Measurements from ENCODE around the gene CCR2. TPM values are rescaled to one million over a fixed set of nuclear protein-coding genes. Genes with fewer than 3 reads are reported as not detected.
A peak's percentile ranks its signal among the peaks of the same experiment; 100 is the strongest.

CCR2 gene
- total and polyA plus RNA-seq, 10 donors, result 2.0 to 54.4 (median 19.9) TPM

DNA sequence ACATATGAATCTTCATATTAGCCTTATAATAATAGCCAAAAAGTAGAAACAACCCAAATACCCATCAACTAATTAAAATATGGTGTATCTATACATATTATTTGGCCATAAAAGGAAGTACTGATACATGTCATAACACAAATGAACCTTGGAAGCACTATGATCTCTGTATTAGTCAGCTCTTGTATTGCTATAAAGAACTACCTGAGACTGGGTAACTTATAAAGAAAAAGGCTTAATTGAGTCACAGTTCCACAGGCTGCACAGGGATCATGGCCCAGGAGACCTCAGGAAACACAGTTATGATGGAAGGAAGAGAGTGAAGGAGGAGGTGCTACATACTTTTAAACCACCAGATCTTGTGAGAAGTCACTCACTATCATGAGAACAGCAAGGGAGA lies 16.0 kb upstream of the CCR2 start:
- DNase-seq, result no peak
- Histone ChIP-seq H3K27me3 (replicated peaks in 1 of 7) (no peaks in the 10 kb centered on the region), H3K4me1 (peaks cover 0 to 9% (median 2%) of the 10 kb centered on the region in 6 donors), H3K9me3 (peaks cover 3 to 32% (median 26%) of the 10 kb centered on the region in 8 donors), H3K36me3 (no peaks in the 10 kb centered on the region), H3K4me3 (no peak overlapping the region), H3K27ac (no peak overlapping the region)
- intact Hi-C loops (cut with DNase I; ENCODE audit: low total_unique reads), result no loop called here
- TF ChIP-seq POLR2AphosphoS5 (IDR thresholded peaks at IDR 0.05) (no peak), POLR2A (IDR thresholded peaks at IDR 0.05) (no peak)
- TF ChIP-seq, protein P1, sequence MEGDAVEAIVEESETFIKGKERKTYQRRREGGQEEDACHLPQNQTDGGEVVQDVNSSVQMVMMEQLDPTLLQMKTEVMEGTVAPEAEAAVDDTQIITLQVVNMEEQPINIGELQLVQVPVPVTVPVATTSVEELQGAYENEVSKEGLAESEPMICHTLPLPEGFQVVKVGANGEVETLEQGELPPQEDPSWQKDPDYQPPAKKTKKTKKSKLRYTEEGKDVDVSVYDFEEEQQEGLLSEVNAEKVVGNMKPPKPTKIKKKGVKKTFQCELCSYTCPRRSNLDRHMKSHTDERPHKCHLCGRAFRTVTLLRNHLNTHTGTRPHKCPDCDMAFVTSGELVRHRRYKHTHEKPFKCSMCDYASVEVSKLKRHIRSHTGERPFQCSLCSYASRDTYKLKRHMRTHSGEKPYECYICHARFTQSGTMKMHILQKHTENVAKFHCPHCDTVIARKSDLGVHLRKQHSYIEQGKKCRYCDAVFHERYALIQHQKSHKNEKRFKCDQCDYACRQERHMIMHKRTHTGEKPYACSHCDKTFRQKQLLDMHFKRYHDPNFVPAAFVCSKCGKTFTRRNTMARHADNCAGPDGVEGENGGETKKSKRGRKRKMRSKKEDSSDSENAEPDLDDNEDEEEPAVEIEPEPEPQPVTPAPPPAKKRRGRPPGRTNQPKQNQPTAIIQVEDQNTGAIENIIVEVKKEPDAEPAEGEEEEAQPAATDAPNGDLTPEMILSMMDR (IDR thresholded peaks at IDR 0.05 in 8 of 11, conservative IDR thresholded peaks at IDR 0.05 in 3 of 11), result no peak

- no peaks in the 10 kb centered on the region for H3K27me3 ChIP-seq (replicated peaks in 1 of 7)
- H3K4me1 ChIP-seq, result peaks cover 0 to 7% (median 1%) of the 10 kb centered on the region in 6 donors
- WGBS, 5 donors, result 96 to 100% (median 100%) methylated on average over 1 of the region's 1 CpG
- no peaks in the 10 kb centered on the region for H3K36me3 ChIP-seq
- DNase-seq, result no peak
- TF ChIP-seq POLR2A (IDR thresholded peaks at IDR 0.05), result no peak
- no peak for TF ChIP-seq POLR2AphosphoS5 (IDR thresholded peaks at IDR 0.05)
- TF ChIP-seq, protein P1 (IDR thresholded peaks at IDR 0.05 in 8 of 11, conservative IDR thresholded peaks at IDR 0.05 in 3 of 11), result no peak
- intact Hi-C loops (cut with DNase I; ENCODE audit: low total_unique reads), result no loop called here
- H3K9me3 ChIP-seq, result peaks cover 3 to 32% (median 26%) of the 10 kb centered on the region in 8 donors
- no peak overlapping the region for H3K27ac ChIP-seq
- no peak overlapping the region for H3K4me3 ChIP-seq
Observed at GRCh38 chr3:46338840-46339239, 15.1 kb upstream of the CCR2 start.

DNA sequence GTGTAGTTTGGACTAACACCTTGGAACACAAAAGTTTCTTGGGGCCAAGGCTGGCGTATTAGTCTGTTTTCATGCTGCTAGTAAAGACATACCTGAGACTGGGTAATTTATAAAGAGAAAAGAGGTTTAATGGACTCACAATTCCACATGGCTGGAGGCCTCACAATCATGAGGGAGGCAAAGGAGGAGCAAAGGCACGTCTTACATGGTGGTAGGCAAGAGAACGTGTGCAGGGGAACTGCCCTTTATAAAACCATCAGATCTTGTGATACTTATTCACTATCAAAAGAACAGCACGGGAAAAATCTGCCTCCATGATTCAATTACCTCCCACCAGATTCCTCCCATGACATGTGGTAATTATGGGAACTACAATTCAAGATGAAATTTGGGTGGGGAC lies 9.4 kb upstream of the CCR2 start:
- WGBS, 5 donors, result 83 to 95% (median 91%) methylated on average over 4 of the region's 4 CpGs
- TF ChIP-seq POLR2AphosphoS5 (IDR thresholded peaks at IDR 0.05) (no peak), POLR2A (IDR thresholded peaks at IDR 0.05) (no peak)
- TF ChIP-seq, protein P1 (IDR thresholded peaks at IDR 0.05 in 8 of 11, conservative IDR thresholded peaks at IDR 0.05 in 3 of 11), result no peak
- Histone ChIP-seq H3K27ac (no peak overlapping the region), H3K9me3 (peaks cover 0 to 10% (median 9%) of the 10 kb centered on the region in 8 donors), H3K27me3 (replicated peaks in 1 of 7) (no peaks in the 10 kb centered on the region), H3K36me3 (no peaks in the 10 kb centered on the region), H3K4me1 (peaks cover 7 to 14% (median 10%) of the 10 kb centered on the region in 6 donors), H3K4me3 (no peak overlapping the region)
- intact Hi-C loops (cut with DNase I; ENCODE audit: low total_unique reads), result no loop called here
- no peak for DNase-seq

- TF ChIP-seq POLR2AphosphoS5 (IDR thresholded peaks at IDR 0.05), result no peak
- no peak for TF ChIP-seq POLR2A (IDR thresholded peaks at IDR 0.05)
- TF ChIP-seq, protein P1 (IDR thresholded peaks at IDR 0.05 in 8 of 11, conservative IDR thresholded peaks at IDR 0.05 in 3 of 11), result no peak
- H3K4me1 ChIP-seq, result peaks cover 16 to 57% (median 49%) of the 10 kb centered on the region in 6 donors
- 74 to 82% (median 77%) methylated on average over 3 of the region's 3 CpGs for WGBS, 5 donors
- intact Hi-C loops (cut with DNase I; ENCODE audit: low total_unique reads), result no loop called here
- H3K36me3 ChIP-seq, result no peaks in the 10 kb centered on the region
- no peaks in the 10 kb centered on the region for H3K27me3 ChIP-seq (replicated peaks in 1 of 7)
- H3K9me3 ChIP-seq, result no peaks in the 10 kb centered on the region
- H3K4me3 ChIP-seq, result no peak overlapping the region
- peak overlapping the region in 7 of 8 donors; percentile 36 to 81 (median 65) for H3K27ac ChIP-seq
- DNase-seq, result no peak
Observed at GRCh38 chr3:46348823-46349482, 5.0 kb upstream of the CCR2 start.
